A549 treated with CpdA at 1 μM for 4 hours (cell line): Measurements from ENCODE around the gene ILRUN. TPM values are rescaled to one million over a fixed set of nuclear protein-coding genes. Genes with fewer than 3 reads are reported as not detected.

Experiments used
- total RNA-seq: library from RNA; stranded (reverse); fragments of 200-300 nt; extraction: Qiagen RNA extraction; gene quantifications from 5 replicates; pipeline ENCODE4 v1.2.3, GENCODE V29; 2022; ENCODE audit warnings: low read depth

The ILRUN gene
- total RNA-seq: 30.3 to 34.0 TPM (median 31.6 TPM) in 5 replicates

DNA sequence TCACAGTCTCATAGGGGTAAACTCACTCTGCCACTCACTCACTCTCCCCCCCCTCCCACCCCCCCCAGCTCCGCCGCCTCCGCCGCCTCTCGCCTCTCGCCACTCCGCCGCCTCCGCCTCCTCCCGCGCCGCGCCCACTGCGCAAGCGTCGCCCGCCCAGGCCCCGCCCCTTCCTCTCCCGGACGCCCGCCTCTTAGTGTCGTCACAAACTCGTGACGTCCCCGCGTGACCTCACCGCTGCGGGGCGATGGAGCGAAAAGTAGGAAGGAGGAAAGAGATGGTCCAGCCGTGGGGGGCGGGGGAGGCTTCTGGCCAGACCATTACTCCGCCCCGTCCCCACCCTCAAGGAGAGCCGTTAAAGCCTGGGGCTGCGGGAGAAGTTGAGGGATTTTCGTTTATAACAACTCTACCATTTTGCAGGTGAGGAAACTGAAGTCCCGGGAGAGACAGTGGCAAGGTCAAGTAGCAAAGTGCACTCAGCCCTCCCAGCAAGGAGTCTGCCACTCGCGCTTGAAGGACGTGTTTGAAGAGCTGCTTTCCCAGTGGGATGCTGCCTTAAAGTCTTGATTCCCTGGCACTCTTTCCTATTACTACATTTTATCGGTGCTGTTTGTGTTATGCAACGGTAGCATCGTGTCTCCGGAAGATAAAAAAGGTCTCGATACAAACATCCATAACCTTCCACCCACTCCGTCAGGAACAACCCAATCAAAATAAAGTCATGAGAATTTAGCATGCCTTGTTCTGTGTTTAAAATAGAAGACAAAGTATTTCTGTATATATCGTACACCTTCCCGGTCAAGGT is at the start of gene ILRUN:
Gene ILRUN (minus strand): TSS at position 29 of the 805 bp plus-strand sequence. CDS start 164 bp downstream, outside the sequence.

Other genes with a start within 250 kb of the ILRUN start
- 0.04 to 0.05 TPM (median 0.05 TPM) in 3 of 5 replicates, not detected in the others for gene PACSIN1, start 230.7 kb downstream of the ILRUN start, total RNA-seq
- 1.7 to 3.0 TPM (median 2.6 TPM) in 5 replicates for gene SPDEF, start 140.4 kb downstream of the ILRUN start, total RNA-seq
- 193 to 223 TPM (median 201 TPM) in 5 replicates for gene SNRPC, start 60.7 kb upstream of the ILRUN start, total RNA-seq
- gene BLTP3A, start 95.3 kb upstream of the ILRUN start, total RNA-seq: 4.6 to 6.3 TPM (median 5.3 TPM) in 5 replicates
- gene TAF11, start 191.3 kb upstream of the ILRUN start, total RNA-seq: 18.8 to 21.3 TPM (median 19.3 TPM) in 5 replicates
- 5.9 to 8.0 TPM (median 7.3 TPM) in 5 replicates for gene ANKS1A, start 192.5 kb upstream of the ILRUN start, total RNA-seq